Testis (tissue), 3 donors: Measurements from ENCODE around the gene ACOT8. TPM values are rescaled to one million over a fixed set of nuclear protein-coding genes. Genes with fewer than 3 reads are reported as not detected.
A peak's percentile ranks its signal among the peaks of the same experiment; 100 is the strongest.

Experiments used
- DNase-seq: peaks from one replicate; pipeline ENCODE4 v3.0.0-alpha.2; 2019
- H3K27ac ChIP-seq, 2 donors: fragments of 200-600 bp; sonication (generic); one replicate each; pipeline ENCODE4 v1.5.1; 2019
- H3K27me3 ChIP-seq: fragments of 200-600 bp; sonication (generic); one replicate; pipeline ENCODE4 v1.5.1; 2019
- H3K36me3 ChIP-seq: fragments of 200-600 bp; sonication (generic); one replicate; pipeline ENCODE4 v1.5.1; 2017; ENCODE audit warnings: low read depth; ENCODE audit errors: missing control alignments
- H3K4me1 ChIP-seq: fragments of 200-600 bp; sonication (generic); one replicate; pipeline ENCODE4 v1.5.1; 2019
- H3K4me3 ChIP-seq, 2 donors: fragments of 200-600 bp; sonication (generic); one replicate each; pipeline ENCODE4 v1.5.1; 2017 to 2019
- H3K9me3 ChIP-seq: fragments of 200-600 bp; sonication (generic); one replicate; pipeline ENCODE4 v1.5.1; 2017
- CTCF ChIP-seq, 3 experiments: fragments of 450-650 bp in 2 of 3; fragments of 200-600 bp in 1 of 3; sonication (generic) in 1 of 3; IDR thresholded peaks; one replicate each; pipeline ENCODE4 v1.5.1; 2016 to 2019; ENCODE audit warnings: antibody characterized with exemption in 3 of 3, mild to moderate bottlenecking in 2 of 3, moderate library complexity in 1 of 3
- POLR2A ChIP-seq: fragments of 450-650 bp; IDR thresholded peaks from one replicate; pipeline ENCODE4 v1.6.1; 2017; ENCODE audit warnings: antibody characterized with exemption, mild to moderate bottlenecking, moderate library complexity
- WGBS, 2 donors: methylation state at CpG; one replicate each; pipeline ENCODE4 v1.1.5; 2018; 5-methylcytosine and 5-hydroxymethylcytosine counted together
- intact Hi-C: fragments of 100-400 bp; cut with DNase I; formaldehyde crosslinking; loops from one replicate; pipeline ENCODE4 v1.15.1; 2023; ENCODE audit warnings: low total_unique reads
- polyA plus RNA-seq: library from polyadenylated mRNA; stranded (reverse); fragments of 350-450 nt; fragmentation: Illumina TruSeq; extraction: RNeasy Lipid Tissue Mini Kit (QIAGEN cat#74804); gene quantifications from one replicate; pipeline ENCODE4 v1.2.3, GENCODE V29; 2014; ENCODE audit warnings: low read depth, low replicate concordance; ENCODE audit not compliant: insufficient read depth
- total RNA-seq, 2 donors: library from RNA; depleted of rRNA; stranded (reverse); fragments of >200 nt; gene quantifications; one replicate each; pipeline ENCODE4 v1.2.3, GENCODE V29; 2016

The ACOT8 gene
- total and polyA plus RNA-seq, 3 donors from 2014 or later, result 44.4 to 79.6 (median 71.2) TPM

GRCh38 chr20:45835825-45836224 is 21.4 kb downstream of the ACOT8 start:
- Histone ChIP-seq H3K27ac (peak overlapping the region in 1 of 2 donors; percentile 95), H3K27me3 (no peaks in the 10 kb centered on the region), H3K4me1 (peaks cover 27% of the 10 kb centered on the region), H3K9me3 (no peaks in the 10 kb centered on the region), H3K4me3 (no peak overlapping the region), H3K36me3 (no peaks in the 10 kb centered on the region)
- TF ChIP-seq CTCF (IDR thresholded peaks at IDR 0.05) (no peak), POLR2A (no peak)
- intact Hi-C loops, result no loop called here
- DNase-seq, result peak; percentile 42
- 69 to 82% methylated on average over 5 of the region's 5 CpGs for WGBS, 2 donors

GRCh38 chr20:45835329-45835765 is 21.8 kb downstream of the ACOT8 start:
- TF ChIP-seq CTCF (IDR thresholded peaks at IDR 0.05) (peak in 1 of 3 experiments; percentile 8), POLR2A (no peak)
- intact Hi-C loops, result no loop called here
- H3K4me1 ChIP-seq, result peaks cover 27% of the 10 kb centered on the region
- no peaks in the 10 kb centered on the region for H3K9me3 ChIP-seq
- no peak overlapping the region for H3K4me3 ChIP-seq
- no peaks in the 10 kb centered on the region for H3K36me3 ChIP-seq
- no peaks in the 10 kb centered on the region for H3K27me3 ChIP-seq
- DNase-seq, result no peak
- peak overlapping the region in 1 of 2 donors; percentile 95 for H3K27ac ChIP-seq
- 31 to 47% methylated on average over 3 of the region's 3 CpGs for WGBS, 2 donors

- 40 to 52% methylated on average over 6 to 14 of the region's 14 CpGs for WGBS, 2 donors
These were observed 22.4 kb downstream of the ACOT8 start for GRCh38 chr20:45834797-45835161.

GRCh38 chr20:45833883-45834796 is 23.1 kb downstream of the ACOT8 start:
- 1% methylated on average over 24 to 70 of the region's 71 CpGs for WGBS, 2 donors
- Histone ChIP-seq H3K9me3 (no peaks in the 10 kb centered on the region), H3K36me3 (no peaks in the 10 kb centered on the region), H3K4me3 (peak overlapping the region; percentile 83 to 84), H3K27ac (peak overlapping the region; percentile 92 to 95), H3K4me1 (peaks cover 27% of the 10 kb centered on the region), H3K27me3 (no peaks in the 10 kb centered on the region)
- intact Hi-C loops, result no loop called here
- DNase-seq, result peak; percentile 84
- TF ChIP-seq POLR2A (no peak), CTCF (IDR thresholded peaks at IDR 0.05) (no peak)

More at GRCh38 chr20:45834797-45835161, 22.4 kb downstream of the ACOT8 start:
- no peaks in the 10 kb centered on the region for H3K36me3 ChIP-seq
- peak overlapping the region; percentile 83 to 84 for H3K4me3 ChIP-seq
- peak overlapping the region; percentile 92 to 95 for H3K27ac ChIP-seq
- H3K27me3 ChIP-seq, result no peaks in the 10 kb centered on the region
- H3K9me3 ChIP-seq, result no peaks in the 10 kb centered on the region
- peaks cover 27% of the 10 kb centered on the region for H3K4me1 ChIP-seq
- intact Hi-C loops, result no loop called here
- no peak for TF ChIP-seq POLR2A
- TF ChIP-seq CTCF (IDR thresholded peaks at IDR 0.05), result no peak
- DNase-seq, result no peak
